GM23338 (cell line): Measurements from ENCODE around the gene USP49. TPM values are rescaled to one million over a fixed set of nuclear protein-coding genes. Genes with fewer than 3 reads are reported as not detected.

Experiments
- ATAC-seq: fragments of 200-7000 bp; cut with Tn5 transposase; 3 replicates; pipeline ENCODE4 v1.9.1; 2020
- DNase-seq: peaks from one replicate; pipeline ENCODE4 v3.0.0-alpha.2; 2015; ENCODE audit warnings: low spot score
- H2AFZ ChIP-seq: fragments of 200-600 bp; sonication (generic); 2 replicates; pipeline ENCODE4 v1.8.0; 2016; ENCODE audit warnings: antibody characterized with exemption, mild to moderate bottlenecking, moderate library complexity
- H3F3A ChIP-seq: fragments of 200-600 bp; sonication (generic); replicated peaks from 2 replicates; pipeline ENCODE4 v1.8.0; 2017; ENCODE audit warnings: antibody characterized with exemption, mixed run types, low read depth
- H3K27ac ChIP-seq: fragments of 200-600 bp; sonication (generic); 2 replicates; pipeline ENCODE4 v1.6.1; 2016; ENCODE audit warnings: low read depth
- H3K27me3 ChIP-seq: fragments of 200-600 bp; sonication (generic); 2 replicates; pipeline ENCODE4 v1.8.0; 2016; ENCODE audit warnings: mild to moderate bottlenecking, mixed run types, moderate library complexity; ENCODE audit not compliant: insufficient read depth
- H3K36me3 ChIP-seq: fragments of 200-600 bp; sonication (generic); 2 replicates; pipeline ENCODE4 v1.8.0; 2016; ENCODE audit warnings: mild to moderate bottlenecking; ENCODE audit not compliant: insufficient read depth
- H3K4me1 ChIP-seq: fragments of 200-600 bp; sonication (generic); 2 replicates; pipeline ENCODE4 v1.8.0; 2016; ENCODE audit warnings: mild to moderate bottlenecking, moderate library complexity; ENCODE audit not compliant: insufficient read depth
- H3K4me2 ChIP-seq: fragments of 200-600 bp; sonication (generic); 2 replicates; pipeline ENCODE4 v1.7.1; 2017; ENCODE audit warnings: mixed run types
- H3K4me3 ChIP-seq: fragments of 200-600 bp; sonication (generic); 2 replicates; pipeline ENCODE4 v1.6.1; 2016; ENCODE audit warnings: mixed run types
- H3K79me2 ChIP-seq: fragments of 200-600 bp; sonication (generic); replicated peaks from 2 replicates; pipeline ENCODE4 v1.8.0; 2017; ENCODE audit warnings: mild to moderate bottlenecking; ENCODE audit not compliant: insufficient read depth
- H3K9me2 ChIP-seq: fragments of 200-600 bp; sonication (generic); 2 replicates; pipeline ENCODE4 v1.8.0; 2017; ENCODE audit not compliant: insufficient read depth
- H4K20me1 ChIP-seq: fragments of 200-600 bp; sonication (generic); replicated peaks from 2 replicates; pipeline ENCODE4 v1.8.0; 2017; ENCODE audit warnings: mild to moderate bottlenecking; ENCODE audit not compliant: insufficient read depth
- H3K27ac Mint-ChIP-seq: 2 replicates; pipeline ENCODE4 v1.8.0; 2020; ENCODE audit warnings: inconsistent platforms, mild to moderate bottlenecking, moderate library complexity, mixed read lengths
- H3K27me3 Mint-ChIP-seq: 3 replicates; pipeline ENCODE4 v1.8.0; 2022; ENCODE audit warnings: low read depth, mild to moderate bottlenecking, moderate library complexity, mixed read lengths, inconsistent platforms; ENCODE audit not compliant: insufficient read depth, poor library complexity
- H3K36me3 Mint-ChIP-seq: 3 replicates; pipeline ENCODE4 v1.8.0; 2021; ENCODE audit warnings: low read depth, mild to moderate bottlenecking, inconsistent platforms, moderate library complexity, mixed read lengths
- H3K4me1 Mint-ChIP-seq: 3 replicates; pipeline ENCODE4 v1.8.0; 2020; ENCODE audit warnings: mild to moderate bottlenecking, inconsistent platforms, mixed read lengths
- H3K4me3 Mint-ChIP-seq: 3 replicates; pipeline ENCODE4 v1.8.0; 2021; ENCODE audit warnings: moderate library complexity, mild to moderate bottlenecking, inconsistent platforms, mixed read lengths
- H3K9me3 Mint-ChIP-seq: 3 replicates; pipeline ENCODE4 v1.8.0; 2020; ENCODE audit warnings: moderate library complexity, mild to moderate bottlenecking, inconsistent platforms, mixed read lengths
- CREB1 ChIP-seq: fragments of 250-450 bp; sonication (Bioruptor Pico); IDR thresholded peaks from 2 replicates; pipeline ENCODE4 v1.5.0; 2020; ENCODE audit warnings: low read depth, mild to moderate bottlenecking, moderate library complexity
- CTCF ChIP-seq, 2 experiments: fragments of 200-600 bp in 1 of 2; sonication (generic) in 1 of 2; conservative IDR thresholded peaks; 2 replicates each; pipeline versions ENCODE4 v1.5.1 to v1.6.1; 2016 to 2017; ENCODE audit warnings: antibody characterized with exemption in 2 of 2, low read depth in 2 of 2, mild to moderate bottlenecking in 2 of 2, moderate library complexity in 1 of 2
- ETS1 ChIP-seq: IDR thresholded peaks from 2 replicates; pipeline ENCODE4 v1.6.1; 2016; ENCODE audit warnings: antibody characterized with exemption
- EZH2 ChIP-seq: fragments of 200-600 bp; sonication (generic); IDR thresholded peaks from one replicate; pipeline ENCODE4 v1.8.0; 2017; ENCODE audit warnings: antibody characterized with exemption, mild to moderate bottlenecking, low read depth; ENCODE audit not compliant: unreplicated experiment
- EZH2phosphoT487 ChIP-seq: fragments of 200-600 bp; sonication (generic); IDR thresholded peaks from one replicate; pipeline ENCODE4 v1.8.1; 2018; ENCODE audit warnings: antibody characterized with exemption; ENCODE audit not compliant: unreplicated experiment
- JUNB ChIP-seq: IDR thresholded peaks from one replicate; pipeline ENCODE4 v1.6.1; 2016; ENCODE audit warnings: antibody characterized with exemption; ENCODE audit not compliant: unreplicated experiment
- NANOG ChIP-seq: IDR thresholded peaks from 2 replicates; pipeline ENCODE4 v1.6.1; 2016; ENCODE audit warnings: antibody characterized with exemption, borderline replicate concordance
- POLR2AphosphoS5 ChIP-seq: IDR thresholded peaks from 2 replicates; pipeline ENCODE4 v1.6.1; 2016; ENCODE audit warnings: antibody characterized with exemption, low read depth
- REST ChIP-seq: IDR thresholded peaks from one replicate; pipeline ENCODE4 v1.6.1; 2018; ENCODE audit warnings: antibody characterized with exemption; ENCODE audit not compliant: unreplicated experiment
- STAT1 ChIP-seq: IDR thresholded peaks from one replicate; pipeline ENCODE4 v1.6.1; 2016; ENCODE audit warnings: antibody characterized with exemption; ENCODE audit not compliant: unreplicated experiment
- ZNF114 ChIP-seq: fragments of 250-450 bp; sonication (Bioruptor Pico); IDR thresholded peaks from 2 replicates; pipeline ENCODE4 v1.5.0; 2020; ENCODE audit warnings: mild to moderate bottlenecking, moderate library complexity
- ZNF331 ChIP-seq: fragments of 250-450 bp; sonication (Bioruptor Pico); IDR thresholded peaks from 2 replicates; pipeline ENCODE4 v1.5.0; 2020; ENCODE audit warnings: low read depth, mild to moderate bottlenecking, moderate library complexity
- ZNF462 ChIP-seq: fragments of 250-450 bp; sonication (Bioruptor Pico); IDR thresholded peaks from 2 replicates; pipeline ENCODE4 v1.5.0; 2020; ENCODE audit warnings: mild to moderate bottlenecking, moderate library complexity
- polyA plus RNA-seq: library from polyadenylated mRNA; unstranded; fragments of >200 nt; fragmentation: Nextera tagmentation; extraction: Ambion mirVana; gene quantifications from 2 replicates; pipeline ENCODE4 v1.2.1, GENCODE V29; 2016
- total RNA-seq: library from RNA; depleted of rRNA; stranded (reverse); fragments of >200 nt; shearing (Covaris generic); gene quantifications from 2 replicates; pipeline ENCODE4 v1.2.3, GENCODE V29; 2014

USP49 gene
- total and polyA plus RNA-seq, 2 experiments from 2014 or later: 5.9 to 21.5 TPM

GRCh38 chr6:41818271-41819054 lies 76.7 kb downstream of the USP49 start:
- no peak for TF ChIP-seq ZNF114 (CRISPR knock-in tag)
- TF ChIP-seq EZH2: no peak
- TF ChIP-seq ZNF462 (CRISPR knock-in tag): no peak
- TF ChIP-seq POLR2AphosphoS5: no peak
- TF ChIP-seq CTCF (conservative IDR thresholded peaks at IDR 0.05; ENCODE audit: low read depth in 2 of 2): no peak
- TF ChIP-seq STAT1: no peak
- no peak for TF ChIP-seq REST
- no peak for TF ChIP-seq CREB1 (CRISPR knock-in tag)
- TF ChIP-seq EZH2phosphoT487: no peak
- no peak for TF ChIP-seq ZNF331 (CRISPR knock-in tag)
- no peak for TF ChIP-seq ETS1
- TF ChIP-seq NANOG: no peak
- TF ChIP-seq JUNB: no peak
- no peaks in the 10 kb centered on the region for H3K36me3 ChIP-seq
- H3F3A ChIP-seq: no peaks in the 10 kb centered on the region
- DNase-seq (no peak), ATAC-seq (no peak)
- H3K9me3 Mint-ChIP-seq: no peaks in the 10 kb centered on the region
- no peaks in the 10 kb centered on the region for H3K36me3 Mint-ChIP-seq
- no peaks in the 10 kb centered on the region for H3K9me2 ChIP-seq
- no peak overlapping the region for H3K4me3 ChIP-seq
- no peak overlapping the region for H3K27ac ChIP-seq
- no peak overlapping the region for H3K4me2 ChIP-seq
- no peaks in the 10 kb centered on the region for H3K4me1 ChIP-seq
- peaks cover 3% of the 10 kb centered on the region for H3K27me3 Mint-ChIP-seq
- H3K4me3 Mint-ChIP-seq: no peak overlapping the region
- no peaks in the 10 kb centered on the region for H3K27me3 ChIP-seq
- H3K79me2 ChIP-seq: no peaks in the 10 kb centered on the region
- no peak overlapping the region for H2AFZ ChIP-seq
- peaks cover 6% of the 10 kb centered on the region; the same call in 1 of the 2 replicates for H4K20me1 ChIP-seq
- peak overlapping the region; percentile 68 for H3K27ac Mint-ChIP-seq
- no peaks in the 10 kb centered on the region; the same call in 2 of the 3 replicates for H3K4me1 Mint-ChIP-seq
